Measurements from ENCODE around the gene CHRM1. TPM values are rescaled to one million over a fixed set of nuclear protein-coding genes. Genes with fewer than 3 reads are reported as not detected.

The CHRM1 gene
- total RNA-seq, 1 experiment from 2014 or later: not detected

DNA sequence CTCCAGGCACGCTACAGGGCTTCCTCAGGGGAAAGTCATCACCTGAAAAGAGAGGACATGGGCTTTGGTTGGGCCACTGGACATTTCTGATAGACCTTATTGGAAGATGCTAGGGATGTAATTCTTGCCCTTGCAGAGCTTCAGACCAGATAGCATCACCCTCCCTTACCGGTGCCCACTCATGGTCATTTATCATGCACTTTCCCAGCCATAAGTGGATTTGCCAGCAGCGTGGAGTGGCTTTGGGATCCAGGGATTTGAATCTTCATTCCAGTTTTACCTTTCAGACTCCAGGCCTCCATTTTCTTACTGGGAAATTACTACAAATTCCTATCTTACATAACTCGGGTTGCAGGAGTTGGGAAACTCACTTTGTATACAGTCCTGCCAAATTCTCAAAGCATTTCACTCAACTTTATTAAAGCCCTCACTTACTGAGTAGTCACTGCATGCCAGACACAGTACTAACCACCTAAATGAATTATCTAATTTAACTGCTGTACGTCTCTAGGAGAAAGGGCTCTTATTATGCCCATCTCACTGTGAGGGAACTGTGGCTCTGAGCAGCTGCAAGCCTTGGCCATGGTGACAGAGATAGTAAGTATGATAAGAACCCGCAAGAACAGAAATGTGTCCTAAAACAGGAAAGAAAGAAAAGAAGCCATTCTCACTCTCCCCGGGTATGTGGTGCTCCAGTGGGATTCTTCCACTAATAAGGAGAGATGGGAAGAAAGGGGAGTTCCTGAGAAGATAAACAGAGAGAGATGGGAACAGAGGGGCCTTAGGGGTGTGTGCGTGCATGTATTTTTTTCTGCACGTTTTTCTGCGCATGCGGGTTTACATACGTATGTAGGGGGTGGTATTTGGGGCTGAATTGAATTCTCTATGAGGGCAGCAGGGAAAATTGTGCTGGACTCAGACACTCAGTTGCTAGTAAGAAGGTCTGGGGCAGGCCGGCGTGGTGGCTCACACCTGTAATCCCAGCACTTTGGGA lies 9.7 kb downstream of the CHRM1 start:
- DNase-seq (ENCODE audit: unreplicated experiment): no peak
- ChIA-PET CTCF (interaction anchor here (0.5 to 11.5 kb wide), 7 partner anchors 7 to 727 kb away, joined by 3 to 456 read pairs (median 3); no protein-coding TSS in a partner anchor), POLR2A (interaction anchor here (0.8 kb wide), 1 partner anchor 17 kb away, joined by 4 read pairs; no protein-coding TSS in a partner anchor)
- Mint-ChIP-seq H3K27me3 (ENCODE audit: insufficient read depth, unreplicated experiment) (no peaks in the 10 kb centered on the region), H3K36me3 (ENCODE audit: insufficient read depth, unreplicated experiment) (no peaks in the 10 kb centered on the region), H3K9me3 (ENCODE audit: unreplicated experiment) (no peaks in the 10 kb centered on the region), H3K27ac (ENCODE audit: low read depth, unreplicated experiment) (no peak overlapping the region), H3K4me1 (ENCODE audit: insufficient read depth, unreplicated experiment) (no peaks in the 10 kb centered on the region), H3K4me3 (ENCODE audit: unreplicated experiment) (no peak overlapping the region)
- TF ChIP-seq, protein P1, sequence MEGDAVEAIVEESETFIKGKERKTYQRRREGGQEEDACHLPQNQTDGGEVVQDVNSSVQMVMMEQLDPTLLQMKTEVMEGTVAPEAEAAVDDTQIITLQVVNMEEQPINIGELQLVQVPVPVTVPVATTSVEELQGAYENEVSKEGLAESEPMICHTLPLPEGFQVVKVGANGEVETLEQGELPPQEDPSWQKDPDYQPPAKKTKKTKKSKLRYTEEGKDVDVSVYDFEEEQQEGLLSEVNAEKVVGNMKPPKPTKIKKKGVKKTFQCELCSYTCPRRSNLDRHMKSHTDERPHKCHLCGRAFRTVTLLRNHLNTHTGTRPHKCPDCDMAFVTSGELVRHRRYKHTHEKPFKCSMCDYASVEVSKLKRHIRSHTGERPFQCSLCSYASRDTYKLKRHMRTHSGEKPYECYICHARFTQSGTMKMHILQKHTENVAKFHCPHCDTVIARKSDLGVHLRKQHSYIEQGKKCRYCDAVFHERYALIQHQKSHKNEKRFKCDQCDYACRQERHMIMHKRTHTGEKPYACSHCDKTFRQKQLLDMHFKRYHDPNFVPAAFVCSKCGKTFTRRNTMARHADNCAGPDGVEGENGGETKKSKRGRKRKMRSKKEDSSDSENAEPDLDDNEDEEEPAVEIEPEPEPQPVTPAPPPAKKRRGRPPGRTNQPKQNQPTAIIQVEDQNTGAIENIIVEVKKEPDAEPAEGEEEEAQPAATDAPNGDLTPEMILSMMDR (IDR thresholded peaks at IDR 0.05; ENCODE audit: unreplicated experiment): no peak
- no TSS peak for BruUV-seq (replicated peaks)
- intact Hi-C loops (cut with micrococcal nuclease): no loop called here

DNA sequence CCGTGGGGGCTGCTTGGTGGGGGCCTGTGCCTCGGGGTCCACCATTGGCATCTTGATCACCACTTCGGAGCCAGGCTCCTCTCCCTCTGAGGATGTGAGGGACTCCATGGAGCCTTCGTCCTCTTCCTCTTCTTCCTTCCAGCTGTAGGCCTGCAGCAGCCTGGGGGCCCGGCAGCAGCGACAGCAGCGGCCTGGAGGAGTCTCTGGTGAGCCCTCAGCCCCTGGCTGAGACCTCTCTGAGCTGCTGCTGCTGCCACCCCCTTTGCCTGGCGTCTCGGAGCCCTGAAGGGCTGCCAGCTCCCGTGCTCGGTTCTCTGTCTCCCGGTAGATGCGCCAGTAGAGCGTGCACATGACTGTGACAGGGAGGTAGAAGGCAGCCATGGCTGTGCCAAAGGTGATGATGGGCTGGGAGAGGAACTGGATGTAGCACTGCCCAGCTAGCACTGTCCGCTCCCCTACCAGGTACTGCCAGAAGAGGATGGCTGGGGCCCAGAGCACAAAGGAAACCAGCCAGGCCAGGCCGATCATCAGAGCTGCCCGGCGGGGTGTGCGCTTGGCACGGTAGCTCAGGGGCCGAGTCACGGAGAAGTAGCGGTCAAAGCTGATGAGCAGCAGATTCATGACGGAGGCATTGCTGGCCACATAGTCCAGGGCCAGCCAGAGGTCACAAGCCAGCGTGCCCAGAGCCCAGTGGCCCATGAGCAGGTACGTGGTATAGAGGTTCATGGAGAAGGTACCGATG lies 10.9 kb downstream of the CHRM1 start:
- ChIA-PET CTCF (interaction anchor here (0.5 to 11.5 kb wide), 5 partner anchors 9 to 728 kb away, joined by 3 to 456 read pairs (median 4); no protein-coding TSS in a partner anchor), POLR2A (no interaction called here)
- H3K4me1 Mint-ChIP-seq (ENCODE audit: insufficient read depth, unreplicated experiment): peaks cover 2% of the 10 kb centered on the region
- no peak overlapping the region for H3K27ac Mint-ChIP-seq (ENCODE audit: low read depth, unreplicated experiment)
- no TSS peak for BruUV-seq (replicated peaks)
- TF ChIP-seq, protein P1 (IDR thresholded peaks at IDR 0.05; ENCODE audit: unreplicated experiment): no peak
- H3K27me3 Mint-ChIP-seq (ENCODE audit: insufficient read depth, unreplicated experiment): no peaks in the 10 kb centered on the region
- intact Hi-C loops (cut with micrococcal nuclease): no loop called here
- H3K36me3 Mint-ChIP-seq (ENCODE audit: insufficient read depth, unreplicated experiment): no peaks in the 10 kb centered on the region
- DNase-seq (ENCODE audit: unreplicated experiment): no peak
- H3K9me3 Mint-ChIP-seq (ENCODE audit: unreplicated experiment): no peaks in the 10 kb centered on the region
- no peak overlapping the region for H3K4me3 Mint-ChIP-seq (ENCODE audit: unreplicated experiment)

DNA sequence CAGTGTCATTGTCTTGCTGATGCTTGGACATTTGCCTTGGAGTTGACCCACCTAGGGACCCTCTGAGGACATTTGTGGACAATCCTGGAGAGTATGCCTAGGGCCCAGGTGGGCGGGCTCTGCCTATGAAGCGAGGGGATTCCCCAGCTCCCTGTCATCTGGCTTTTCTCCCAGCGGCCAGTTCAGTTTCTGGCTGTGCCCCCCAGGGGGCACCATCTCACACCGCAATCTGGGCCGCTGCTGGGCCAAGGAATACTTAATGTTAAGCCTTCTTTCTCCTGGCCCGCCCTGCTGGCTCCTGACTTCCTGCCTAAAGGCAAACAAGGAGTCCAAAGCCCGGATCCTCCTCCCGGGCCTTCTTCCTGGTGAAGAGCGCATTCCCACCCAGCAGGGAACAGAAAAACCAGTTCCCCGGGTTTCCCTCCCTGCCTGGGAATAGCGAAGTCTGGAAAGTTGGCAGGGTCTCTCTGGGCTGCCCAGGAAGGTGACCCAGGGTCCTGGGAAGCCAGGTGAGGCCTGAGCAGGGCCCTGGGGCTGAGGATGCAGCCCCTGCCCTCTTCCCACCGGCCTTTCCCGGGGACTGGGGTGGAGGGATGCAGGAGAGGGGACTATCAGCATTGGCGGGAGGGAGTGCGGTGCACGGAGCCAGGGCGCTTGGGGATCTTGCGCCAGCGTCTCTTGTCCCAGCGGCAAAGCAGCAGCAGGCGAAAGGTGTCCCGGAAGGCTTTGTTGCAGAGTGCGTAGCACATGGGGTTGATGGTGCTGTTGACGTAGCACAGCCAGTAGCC lies 11.9 kb downstream of the CHRM1 start:
- peak; percentile 76 for DNase-seq (ENCODE audit: unreplicated experiment)
- intact Hi-C loops (cut with micrococcal nuclease): loop anchor here (1.0 kb wide), 1 partner anchor 66 kb away; no protein-coding TSS in a partner anchor

More for the DNA sequence above, 11.9 kb downstream of the CHRM1 start:
- Mint-ChIP-seq H3K36me3 (ENCODE audit: insufficient read depth, unreplicated experiment) (no peaks in the 10 kb centered on the region), H3K27ac (ENCODE audit: low read depth, unreplicated experiment) (no peak overlapping the region), H3K4me1 (ENCODE audit: insufficient read depth, unreplicated experiment) (peaks cover 6% of the 10 kb centered on the region), H3K9me3 (ENCODE audit: unreplicated experiment) (no peaks in the 10 kb centered on the region), H3K27me3 (ENCODE audit: insufficient read depth, unreplicated experiment) (no peaks in the 10 kb centered on the region), H3K4me3 (ENCODE audit: unreplicated experiment) (no peak overlapping the region)
- ChIA-PET POLR2A (no interaction called here), CTCF (interaction anchor here (0.5 to 11.5 kb wide), 7 partner anchors 10 to 681 kb away, joined by 3 to 456 read pairs (median 3); partner anchors contain the start of gene CHRM1)
- TF ChIP-seq, protein P1 (IDR thresholded peaks at IDR 0.05; ENCODE audit: unreplicated experiment): peak; percentile 67
- BruUV-seq (replicated peaks): no TSS peak

Measured in MCF 10A (cell line).